HG02610 (cell line): ENCODE measurements around the gene RAB6D.
"Not testable (repeated sequence)": the region's sequence is repeated elsewhere in the genome, so short reads cannot be mapped to it uniquely, and the experiment has no call there.

ENCODE experiments used
- ATAC-seq: cut with Tn5 transposase; IDR thresholded peaks from one replicate; pipeline ENCODE4 v1.9.1; 2021; ENCODE audit warnings: mild to moderate bottlenecking, moderate library complexity; ENCODE audit not compliant: unreplicated experiment

RAB6D gene

GRCh38 chr2:131367352-131367751 lies 3.4 kb upstream of the RAB6D start:
- ATAC-seq: no peak

DNA sequence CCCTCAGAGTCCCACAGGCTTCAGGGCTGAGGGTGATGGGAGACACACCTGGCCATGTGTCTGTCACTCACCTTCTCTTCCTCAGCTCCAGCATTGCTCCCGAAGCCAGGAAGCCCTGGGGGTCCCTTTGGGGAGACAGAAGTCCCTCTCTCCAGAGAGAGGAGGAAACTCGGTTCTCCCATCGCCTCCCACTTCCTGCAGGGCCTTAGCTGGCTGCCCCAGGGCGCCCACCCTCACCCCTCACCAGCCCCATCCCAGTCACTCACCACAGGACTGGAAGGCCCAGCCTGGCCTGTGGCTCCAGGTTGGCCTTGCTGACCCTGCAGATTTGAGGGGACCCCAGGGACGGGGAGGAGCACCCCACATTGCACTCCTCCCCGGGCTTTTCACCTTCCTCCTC lies 2.7 kb upstream of the RAB6D start:
- no peak for ATAC-seq

- no peak for ATAC-seq
Measured at GRCh38 chr2:131365452-131365851, 1.5 kb upstream of the RAB6D start.

DNA sequence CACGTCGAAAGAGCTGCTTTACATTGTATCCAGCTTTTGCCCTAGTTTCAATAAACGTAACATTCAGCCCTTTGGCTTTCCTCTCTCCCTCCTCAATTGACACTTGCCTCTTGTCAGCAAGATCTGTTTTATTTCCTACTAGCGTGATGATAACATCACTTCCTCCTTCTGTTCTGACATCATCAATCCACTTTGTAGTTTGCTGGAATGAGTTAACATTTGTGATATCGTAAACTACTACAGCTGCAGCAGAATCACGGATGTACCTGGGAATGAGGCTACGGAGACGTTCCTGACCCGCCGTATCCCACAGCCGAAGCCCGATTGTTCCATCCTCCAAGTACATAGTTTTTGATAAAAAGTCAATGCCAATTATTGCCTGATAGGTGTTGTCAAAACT lies 755 bp downstream of the RAB6D start:
- not testable (repeated sequence) for ATAC-seq

DNA sequence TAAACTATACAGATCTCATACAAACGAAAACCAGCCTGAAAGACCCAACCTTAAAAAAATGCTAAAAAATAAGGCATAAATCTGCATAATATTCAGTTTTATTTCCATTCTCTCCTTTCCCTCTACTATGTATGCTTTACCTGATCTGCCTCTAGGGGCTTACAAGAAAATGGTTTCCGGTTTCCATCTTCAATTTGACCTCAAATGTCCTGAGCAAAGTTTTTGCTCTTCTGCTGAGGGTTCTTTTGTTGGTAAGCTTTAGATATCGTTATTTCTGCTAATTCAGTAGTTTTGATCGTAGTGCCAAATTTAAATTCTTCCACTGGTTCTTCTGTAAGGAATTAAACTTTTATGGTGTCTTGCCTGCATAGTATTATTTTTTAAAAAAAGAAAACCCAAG lies 2.2 kb downstream of the RAB6D start:
- not testable (repeated sequence) for ATAC-seq

DNA sequence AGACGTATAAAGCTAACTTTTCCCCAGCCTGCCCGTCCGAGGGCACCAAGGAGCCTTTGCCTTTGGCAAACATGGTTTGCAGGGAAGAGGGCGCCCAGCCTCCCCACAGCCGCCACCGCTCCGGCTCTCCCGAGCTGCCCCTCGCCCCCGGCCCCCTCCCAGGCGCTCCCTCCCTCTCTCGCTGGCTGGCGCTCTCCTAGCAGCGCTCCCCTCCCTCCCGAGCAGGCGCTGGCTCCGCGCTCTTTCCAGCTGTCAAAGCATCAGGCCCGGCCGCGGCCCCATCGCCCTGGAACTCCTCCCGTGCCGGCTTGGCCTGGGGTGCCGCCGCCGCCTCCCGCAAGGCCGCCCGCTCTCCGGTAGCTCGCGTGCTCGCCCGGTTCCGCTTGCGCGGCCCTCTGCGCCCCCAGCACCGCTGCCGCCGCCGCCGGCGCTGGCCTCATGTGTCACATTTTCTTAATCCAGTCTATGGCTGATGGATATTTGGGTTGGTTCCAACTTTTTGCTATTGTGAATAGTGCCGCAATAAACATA lies 10.7 kb downstream of the RAB6D start:
- ATAC-seq: not testable (repeated sequence)

GRCh38 chr2:131349021-131349420 lies 14.9 kb downstream of the RAB6D start:
- ATAC-seq: no peak

DNA sequence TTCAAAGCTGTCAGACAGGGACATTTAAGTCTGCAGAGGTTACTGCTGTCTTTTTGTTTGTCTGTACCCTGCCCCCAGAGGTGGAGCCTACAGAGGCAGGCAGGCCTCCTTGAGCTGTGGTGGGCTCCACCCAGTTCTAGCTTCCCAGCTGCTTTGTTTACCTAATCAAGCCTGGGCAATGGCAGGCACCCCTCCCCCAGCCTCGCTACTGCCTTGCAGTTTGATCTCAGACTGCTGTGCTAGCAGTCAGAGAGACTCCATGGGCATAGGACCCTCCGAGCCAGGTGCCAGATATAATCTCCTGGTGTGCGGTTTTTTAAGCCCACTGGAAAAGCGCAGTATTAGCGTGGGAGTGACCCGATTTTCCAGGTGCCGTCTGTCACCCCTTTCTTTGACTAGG lies 16.9 kb downstream of the RAB6D start:
- not testable (repeated sequence) for ATAC-seq

GRCh38 chr2:131339307-131339706 lies 24.7 kb downstream of the RAB6D start:
- not testable (repeated sequence) for ATAC-seq

GRCh38 chr2:131335319-131335718 lies 28.6 kb downstream of the RAB6D start:
- ATAC-seq: not testable (repeated sequence)

- ATAC-seq: not testable (repeated sequence)
Measured at GRCh38 chr2:131332709-131333108, 31.3 kb downstream of the RAB6D start.

DNA sequence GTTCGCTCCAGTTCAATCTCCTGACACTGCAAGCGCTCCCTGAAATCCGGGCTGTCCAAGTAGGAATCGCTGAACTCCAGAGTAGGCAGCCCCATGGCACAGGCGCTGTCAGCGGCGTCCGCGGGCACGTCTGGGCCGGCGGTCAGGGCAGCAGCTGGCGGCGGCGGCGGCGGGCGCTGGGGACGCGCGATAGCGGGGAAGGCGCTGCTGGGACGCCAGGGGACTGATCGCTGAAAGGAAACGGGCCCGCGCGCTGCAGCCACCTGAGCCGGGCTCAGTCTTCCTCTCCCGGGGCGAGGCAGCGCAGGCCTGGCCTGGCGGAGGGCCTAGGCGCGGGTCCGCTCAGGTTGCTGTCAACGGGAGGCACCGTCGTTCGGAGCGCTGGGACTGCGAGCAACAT lies 33.0 kb downstream of the RAB6D start:
- ATAC-seq: not testable (repeated sequence)

GRCh38 chr2:131322209-131322608 lies 41.8 kb downstream of the RAB6D start:
- ATAC-seq: no peak

- ATAC-seq: not testable (repeated sequence)
Measured at GRCh38 chr2:131321344-131321743, 42.6 kb downstream of the RAB6D start.

DNA sequence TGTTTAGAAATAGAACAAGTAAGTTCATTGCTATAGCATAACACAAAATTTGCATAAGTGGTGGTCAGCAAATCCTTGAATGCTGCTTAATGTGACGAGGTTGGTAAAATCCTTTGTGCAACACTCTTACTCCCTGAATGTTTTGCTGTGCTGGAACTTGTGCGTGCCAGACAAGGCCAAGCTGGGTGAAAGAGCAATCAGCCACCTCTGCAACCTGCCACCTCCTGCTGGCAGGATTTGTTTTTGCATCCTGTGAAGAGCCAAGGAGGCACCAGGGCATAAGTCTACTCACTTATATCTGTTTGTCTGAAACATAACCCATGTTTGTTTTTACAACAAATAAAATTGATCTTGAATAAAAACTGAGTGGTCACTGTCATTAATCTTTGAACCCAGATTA lies 53.0 kb downstream of the RAB6D start:
- not testable (repeated sequence) for ATAC-seq
